Measurements from ENCODE around the gene ZBTB45. TPM values are rescaled to one million over a fixed set of nuclear protein-coding genes. Genes with fewer than 3 reads are reported as not detected.

ZBTB45 gene
- total RNA-seq, 2 experiments from 2014 or later = 15.8 to 17.4 TPM

DNA sequence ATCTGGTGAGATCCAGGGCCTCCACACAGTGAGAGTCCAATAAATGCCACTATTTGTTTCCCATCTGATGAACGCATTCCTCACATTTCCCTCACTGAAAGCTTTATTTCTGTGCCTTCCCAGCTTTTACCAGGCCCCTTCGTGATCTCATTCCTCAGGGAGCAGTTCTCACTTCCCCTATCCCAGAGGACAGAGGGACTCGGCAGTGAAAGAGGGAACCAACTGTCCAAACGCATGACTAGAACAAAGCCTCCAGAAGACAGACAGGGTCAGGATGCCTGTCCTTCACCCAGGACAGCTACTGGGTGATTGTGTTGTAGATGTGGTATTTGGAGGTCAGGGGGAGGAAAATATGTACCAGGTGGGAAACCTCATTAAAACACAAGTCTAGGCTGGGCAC, 2.0 kb upstream of the ZBTB45 start:
- POLR2A ChIA-PET = interaction anchor here (1.0 to 4.2 kb wide), 4 partner anchors 24 to 58 kb away, joined by 3 to 30 read pairs (median 11); partner anchors contain the start of gene ZNF446
- no peaks in the 10 kb centered on the region for H3K9me3 Mint-ChIP-seq
- no peak overlapping the region for H3K27ac Mint-ChIP-seq
- CTCF ChIA-PET = interaction anchor here (1.0 to 3.0 kb wide), 3 partner anchors 8 to 58 kb away, joined by 5 to 49 read pairs (median 14); partner anchors contain the start of gene TRIM28
- H3K4me3 Mint-ChIP-seq = no peak overlapping the region
- H3K4me1 Mint-ChIP-seq = peaks cover 31% of the 10 kb centered on the region
- peaks cover 16% of the 10 kb centered on the region for H3K36me3 Mint-ChIP-seq (ENCODE audit: low read depth)
- H3K27me3 Mint-ChIP-seq = no peaks in the 10 kb centered on the region
- no peak for DNase-seq

DNA sequence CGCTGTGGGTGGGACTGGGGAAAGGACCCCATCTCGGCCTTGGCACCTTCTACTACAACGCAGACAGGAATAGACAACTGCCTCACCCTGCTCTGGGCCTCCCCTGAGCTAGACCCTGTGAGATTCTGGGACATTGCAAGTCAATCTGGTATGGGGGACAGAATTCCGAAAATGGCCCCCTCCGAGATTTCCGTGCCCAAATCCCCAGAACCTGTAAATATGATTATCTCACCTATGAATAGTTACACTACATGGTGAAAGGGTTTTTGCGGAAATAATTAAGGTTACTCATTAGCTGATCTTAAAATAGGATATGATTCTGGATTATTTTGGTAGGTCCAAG, 618 bp upstream of the ZBTB45 start:
- ChIA-PET CTCF (interaction anchor here (0.6 to 3.0 kb wide), 43 partner anchors 9 to 518 kb away, joined by 3 to 49 read pairs (median 4); partner anchors contain the start of genes CHMP2A, TRIM28, UBE2M and ZNF132), POLR2A (interaction anchor here (0.7 to 4.2 kb wide), 29 partner anchors 8 to 839 kb away, joined by 3 to 57 read pairs (median 5); partner anchors contain the start of genes CHMP2A, ERVK3-1, MZF1 and RPS5)
- H3K4me3 Mint-ChIP-seq = peak overlapping the region; percentile 94
- no peaks in the 10 kb centered on the region for H3K27me3 Mint-ChIP-seq
- H3K36me3 Mint-ChIP-seq (ENCODE audit: low read depth) = peaks cover 27% of the 10 kb centered on the region
- peaks cover 42% of the 10 kb centered on the region for H3K4me1 Mint-ChIP-seq
- no peaks in the 10 kb centered on the region for H3K9me3 Mint-ChIP-seq
- DNase-seq = no peak
- H3K27ac Mint-ChIP-seq = peak overlapping the region; percentile 99

DNA sequence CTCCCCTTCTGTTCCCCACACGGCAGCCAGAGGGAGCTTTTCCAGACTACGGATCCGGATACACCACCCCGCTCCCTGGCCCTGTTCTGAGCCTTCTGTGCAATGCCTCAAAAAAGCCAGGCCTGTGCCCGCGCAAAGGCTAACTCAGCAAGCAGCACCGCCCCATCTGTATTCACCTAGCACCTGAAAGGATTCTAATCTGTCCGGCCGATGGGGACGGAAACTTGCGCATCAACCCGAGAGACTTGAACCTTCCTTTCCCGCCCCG, 589 bp downstream of the ZBTB45 start:
- peak overlapping the region; percentile 99 for H3K27ac Mint-ChIP-seq
- peaks cover 31% of the 10 kb centered on the region for H3K36me3 Mint-ChIP-seq (ENCODE audit: low read depth)

DNA sequence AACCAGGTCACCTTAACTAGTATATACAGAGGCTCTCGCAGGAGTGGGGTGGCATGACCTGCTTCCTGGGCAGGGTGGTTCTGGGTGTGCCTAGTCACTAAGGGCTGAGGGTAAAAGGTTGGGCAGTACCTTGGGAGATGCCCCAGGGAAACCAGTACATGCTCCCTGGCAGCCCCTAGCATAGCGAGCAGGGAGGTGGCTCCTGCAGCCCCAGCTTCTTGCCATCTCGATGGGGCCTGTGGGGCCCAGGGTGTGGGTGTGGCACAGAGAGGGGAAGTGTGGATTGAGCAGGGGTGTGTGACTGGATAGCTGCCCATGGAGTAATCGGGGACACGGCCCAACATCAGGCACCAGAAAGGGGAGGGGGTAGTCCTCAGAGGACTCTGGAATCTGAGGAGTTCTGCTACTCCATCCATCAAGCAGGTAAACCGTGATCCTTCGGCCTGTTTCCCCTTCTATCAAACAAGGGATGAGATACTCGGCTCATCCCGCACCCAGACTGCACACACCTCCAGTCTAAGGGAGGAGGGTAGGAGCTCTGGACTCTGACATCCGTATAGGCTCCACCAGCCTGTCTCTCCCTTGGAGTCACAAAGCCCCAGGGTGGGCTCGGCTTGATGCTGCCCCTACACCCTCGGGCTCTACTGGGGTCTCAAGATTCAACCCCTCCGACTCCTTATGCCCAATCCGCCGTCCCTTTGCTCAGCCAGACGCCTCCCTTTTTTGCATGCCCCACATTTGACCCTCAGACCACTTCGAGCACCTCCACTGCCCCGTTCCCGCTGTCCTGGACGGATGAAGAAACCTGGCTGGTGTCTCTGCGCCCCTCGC, 1.1 kb downstream of the ZBTB45 start:
- H3K27me3 Mint-ChIP-seq = no peaks in the 10 kb centered on the region
- no peaks in the 10 kb centered on the region for H3K9me3 Mint-ChIP-seq
- CTCF ChIA-PET = interaction anchor here (0.6 to 3.0 kb wide), 21 partner anchors 14 to 336 kb away, joined by 3 to 49 read pairs (median 6); partner anchors contain the start of genes CHMP2A, UBE2M and ZNF274
- DNase-seq = no peak
- H3K4me3 Mint-ChIP-seq = peak overlapping the region; percentile 94
- H3K27ac Mint-ChIP-seq = peak overlapping the region; percentile 99
- POLR2A ChIA-PET = interaction anchor here (0.9 to 4.2 kb wide), 19 partner anchors 10 to 365 kb away, joined by 3 to 57 read pairs (median 5); partner anchors contain the start of genes CHMP2A, MZF1, RPS5 and TRIM28
- peaks cover 57% of the 10 kb centered on the region for H3K4me1 Mint-ChIP-seq
- H3K36me3 Mint-ChIP-seq (ENCODE audit: low read depth) = peaks cover 31% of the 10 kb centered on the region

More for the DNA sequence above, 589 bp downstream of the ZBTB45 start:
- peaks cover 51% of the 10 kb centered on the region for H3K4me1 Mint-ChIP-seq
- ChIA-PET POLR2A (interaction anchor here (0.9 to 4.2 kb wide), 20 partner anchors 9 to 365 kb away, joined by 3 to 57 read pairs (median 4); partner anchors contain the start of genes CHMP2A, MZF1, RPS5 and TRIM28), CTCF (interaction anchor here (0.7 to 3.0 kb wide), 19 partner anchors 14 to 336 kb away, joined by 3 to 49 read pairs (median 6); partner anchors contain the start of genes CHMP2A, UBE2M and ZNF274)
- H3K9me3 Mint-ChIP-seq = no peaks in the 10 kb centered on the region
- DNase-seq = peak; percentile 60
- H3K4me3 Mint-ChIP-seq = peak overlapping the region; percentile 94
- no peaks in the 10 kb centered on the region for H3K27me3 Mint-ChIP-seq

DNA sequence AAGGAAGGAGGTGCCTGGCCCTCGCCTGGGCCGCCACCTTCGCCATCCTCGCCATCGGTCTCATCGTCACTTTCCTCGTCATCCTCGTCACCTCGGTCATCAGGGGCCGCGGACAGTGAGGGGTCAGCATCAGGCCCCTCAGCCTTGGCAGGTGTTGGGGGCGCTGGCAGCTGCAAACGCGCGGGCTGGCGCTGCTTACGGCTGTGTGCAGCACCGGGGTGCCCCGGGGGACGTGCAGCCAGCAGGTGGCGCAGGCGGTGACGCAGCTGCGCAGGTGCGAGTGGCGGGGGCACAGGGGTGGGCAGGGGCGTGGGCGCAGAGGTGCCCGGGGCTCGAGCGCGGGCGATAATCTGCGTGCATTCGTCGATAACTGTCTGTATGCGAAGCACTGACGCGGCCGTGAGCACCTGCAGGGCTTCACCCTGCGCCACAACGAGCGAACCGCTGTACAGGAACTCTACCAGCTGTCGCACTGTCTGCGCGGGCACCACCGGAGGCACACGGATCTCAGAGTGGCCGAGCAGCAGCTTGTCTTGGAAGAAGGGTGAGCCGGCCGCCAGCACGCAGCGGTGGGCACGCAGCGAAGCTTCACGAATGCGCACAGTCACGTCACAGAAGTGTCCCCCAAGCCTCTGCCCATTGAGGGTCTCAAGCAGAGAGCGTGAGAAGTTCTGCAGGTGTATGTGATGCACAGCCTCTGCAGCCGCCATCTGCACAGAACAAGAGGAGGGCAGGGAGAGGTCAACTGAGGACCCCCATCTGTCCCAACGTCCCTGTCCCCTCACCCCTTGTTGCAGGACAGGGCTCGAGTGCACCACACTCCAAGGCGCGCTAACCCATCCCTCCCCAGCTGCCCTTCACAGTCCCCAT, 2.4 kb downstream of the ZBTB45 start:
- Mint-ChIP-seq H3K36me3 (ENCODE audit: low read depth) (peaks cover 31% of the 10 kb centered on the region), H3K27me3 (no peaks in the 10 kb centered on the region), H3K4me3 (peak overlapping the region; percentile 21), H3K9me3 (no peaks in the 10 kb centered on the region), H3K27ac (peak overlapping the region; percentile 26), H3K4me1 (peaks cover 60% of the 10 kb centered on the region)
- ChIA-PET POLR2A (interaction anchor here (3.3 to 4.2 kb wide), 5 partner anchors 28 to 63 kb away, joined by 19 to 57 read pairs (median 43); partner anchors contain the start of genes CHMP2A, TRIM28 and UBE2M), CTCF (interaction anchor here (1.2 kb wide), 2 partner anchors 63 to 64 kb away, joined by 3 read pairs; no protein-coding TSS in a partner anchor)
- no peak for DNase-seq

DNA sequence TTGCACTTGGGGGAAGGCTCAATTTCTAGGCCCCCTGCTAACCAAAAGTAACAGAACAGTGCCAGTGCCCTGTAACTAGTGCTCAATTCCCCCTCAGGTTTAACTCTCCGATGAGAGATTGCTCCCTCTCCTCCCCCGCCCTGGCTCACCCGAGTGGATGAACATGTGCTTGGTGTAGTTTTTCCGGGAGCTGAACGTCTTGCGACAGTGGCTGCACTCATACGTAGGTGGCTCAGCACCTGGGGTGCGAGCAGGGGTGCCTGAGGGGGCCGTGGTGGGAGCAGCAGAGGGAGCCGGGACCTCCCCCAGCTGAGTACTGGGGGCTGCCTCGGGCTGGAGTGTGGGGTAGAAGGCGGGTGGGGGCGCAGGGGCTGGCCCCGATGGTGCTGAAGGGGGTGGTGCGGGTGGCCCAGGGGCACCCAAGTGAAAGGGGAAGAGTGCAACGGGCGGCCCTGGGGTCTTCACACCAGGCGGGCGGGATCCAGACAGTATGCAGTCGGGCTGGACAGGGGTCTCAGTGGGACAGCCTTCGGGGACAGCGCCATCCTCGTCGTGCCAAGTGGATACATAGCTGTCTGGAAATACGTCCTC, 3.3 kb downstream of the ZBTB45 start:
- ChIA-PET POLR2A (no interaction called here), CTCF (interaction anchor here (1.2 kb wide), 1 partner anchor 65 kb away, joined by 3 read pairs; no protein-coding TSS in a partner anchor)
- Mint-ChIP-seq H3K36me3 (ENCODE audit: low read depth) (peaks cover 31% of the 10 kb centered on the region), H3K9me3 (no peaks in the 10 kb centered on the region), H3K4me3 (no peak overlapping the region), H3K4me1 (peaks cover 57% of the 10 kb centered on the region), H3K27ac (peak overlapping the region; percentile 59), H3K27me3 (no peaks in the 10 kb centered on the region)
- no peak for DNase-seq

DNA sequence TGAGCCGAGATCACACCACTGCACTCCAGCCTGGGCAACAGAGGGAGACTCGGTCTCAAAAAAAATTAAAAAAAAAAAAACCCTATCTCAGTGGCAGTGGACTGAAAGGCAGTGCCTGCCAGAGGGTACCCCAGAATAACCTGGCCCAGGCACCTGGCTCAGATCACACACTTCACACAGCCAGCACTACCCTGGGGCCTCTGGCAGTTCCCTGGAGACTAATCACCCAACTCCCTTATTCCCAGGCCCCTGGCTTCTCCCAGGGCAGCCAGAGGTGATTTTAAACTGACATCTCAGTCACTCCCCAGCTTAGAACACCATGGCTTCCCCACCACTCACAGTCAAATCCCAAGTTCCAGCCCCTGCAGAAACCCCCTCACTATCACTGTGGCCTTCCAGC, 4.4 kb downstream of the ZBTB45 start:
- ChIA-PET POLR2A (interaction anchor here (1.2 to 2.5 kb wide), 3 partner anchors 16 to 60 kb away, joined by 3 to 13 read pairs (median 7); partner anchors contain the start of gene CHMP2A), CTCF (no interaction called here)
- no peaks in the 10 kb centered on the region for H3K27me3 Mint-ChIP-seq
- no peaks in the 10 kb centered on the region for H3K9me3 Mint-ChIP-seq
- DNase-seq = no peak
- H3K4me3 Mint-ChIP-seq = peak overlapping the region; percentile 28
- peaks cover 53% of the 10 kb centered on the region for H3K4me1 Mint-ChIP-seq
- H3K27ac Mint-ChIP-seq = peak overlapping the region; percentile 59
- H3K36me3 Mint-ChIP-seq (ENCODE audit: low read depth) = peaks cover 31% of the 10 kb centered on the region

DNA sequence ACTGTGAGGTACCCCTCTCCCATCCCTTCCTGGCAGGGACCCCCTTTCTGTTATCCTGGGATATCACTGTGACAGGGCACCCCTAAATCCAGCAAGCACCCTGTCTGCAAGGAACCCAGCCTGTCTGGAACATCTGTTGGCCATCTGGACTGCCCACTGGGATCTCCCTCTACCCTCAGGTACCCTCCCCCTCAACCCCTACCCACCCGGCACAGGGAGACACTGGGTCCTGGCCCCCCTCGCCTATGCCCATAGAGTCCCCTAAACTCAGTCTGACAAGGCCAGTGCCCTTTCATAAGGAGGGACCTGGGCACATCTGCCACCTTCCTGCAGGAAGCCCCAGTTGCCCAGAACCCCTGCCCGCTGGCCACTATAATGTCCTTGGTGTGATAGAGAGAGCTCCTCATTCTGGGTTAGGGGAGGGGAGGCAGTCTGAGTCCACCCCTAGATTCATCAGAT, 5.0 kb downstream of the ZBTB45 start:
- H3K27me3 Mint-ChIP-seq = no peaks in the 10 kb centered on the region
- CTCF ChIA-PET = interaction anchor here (0.6 to 2.1 kb wide), 34 partner anchors 7 to 1049 kb away, joined by 3 to 33 read pairs (median 3); partner anchors contain the start of genes CHMP2A, TRIM28, UBE2M and ZNF132
- H3K4me3 Mint-ChIP-seq = peak overlapping the region; percentile 80
- POLR2A ChIA-PET = interaction anchor here (1.0 to 2.5 kb wide), 10 partner anchors 15 to 331 kb away, joined by 3 to 13 read pairs (median 6); partner anchors contain the start of genes CHMP2A, TRIM28, UBE2M and ZNF274
- H3K4me1 Mint-ChIP-seq = peaks cover 48% of the 10 kb centered on the region
- peak overlapping the region; percentile 76 for H3K27ac Mint-ChIP-seq
- no peak for DNase-seq
- no peaks in the 10 kb centered on the region for H3K9me3 Mint-ChIP-seq
- peaks cover 30% of the 10 kb centered on the region for H3K36me3 Mint-ChIP-seq (ENCODE audit: low read depth)

DNA sequence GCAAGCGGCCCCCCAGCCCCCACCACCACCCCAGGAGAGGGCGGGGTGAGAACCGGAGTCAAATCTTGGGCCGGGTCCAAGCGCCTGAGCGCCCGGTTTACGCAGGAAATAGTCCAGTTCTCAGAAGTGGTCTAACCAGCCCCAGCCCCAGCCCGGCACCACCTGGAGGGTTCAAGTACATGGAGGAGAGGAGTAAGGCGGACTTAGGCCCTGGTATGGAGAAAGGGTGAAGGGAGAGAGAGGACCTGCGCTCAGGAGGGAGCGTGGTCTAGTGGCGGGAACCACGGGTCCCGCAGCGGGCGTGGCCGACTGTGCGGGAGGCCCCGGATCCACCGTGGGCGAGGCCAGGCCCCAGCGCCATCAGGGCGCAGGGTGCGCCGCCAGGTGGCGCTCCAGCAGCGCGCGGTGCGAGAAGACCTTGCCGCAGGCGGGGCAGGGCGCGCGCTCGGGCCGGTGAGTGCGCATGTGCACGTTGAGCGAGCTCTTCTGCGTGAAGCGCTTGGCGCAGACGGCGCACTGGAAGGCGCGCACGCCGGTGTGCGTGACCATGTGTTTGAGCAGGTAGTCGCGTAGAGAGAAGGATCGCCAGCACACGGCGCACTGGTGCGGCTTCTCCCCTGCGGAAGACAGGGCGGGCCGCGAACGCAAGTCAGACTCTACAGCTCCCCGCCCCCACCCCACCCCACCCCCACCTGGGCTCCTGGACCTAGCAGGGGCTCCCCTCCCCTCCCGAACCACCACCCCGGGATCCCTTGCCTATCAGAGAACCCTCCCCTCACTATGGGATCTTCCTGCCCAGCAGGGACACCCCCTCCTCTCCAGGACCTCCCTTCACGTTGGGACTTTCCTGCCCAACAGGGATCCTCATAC, 5.7 kb downstream of the ZBTB45 start:
- H3K9me3 Mint-ChIP-seq = no peaks in the 10 kb centered on the region
- no peaks in the 10 kb centered on the region for H3K27me3 Mint-ChIP-seq
- peak overlapping the region; percentile 84 for H3K27ac Mint-ChIP-seq
- peak; percentile 97 for DNase-seq
- POLR2A ChIA-PET = interaction anchor here (0.8 to 2.5 kb wide), 12 partner anchors 13 to 330 kb away, joined by 3 to 13 read pairs (median 5); partner anchors contain the start of genes CHMP2A, TRIM28, UBE2M and ZNF274
- peak overlapping the region; percentile 80 for H3K4me3 Mint-ChIP-seq
- CTCF ChIA-PET = interaction anchor here (0.6 to 2.1 kb wide), 35 partner anchors 8 to 1049 kb away, joined by 3 to 33 read pairs (median 3); partner anchors contain the start of genes CHMP2A, TRIM28, UBE2M and ZNF132
- H3K36me3 Mint-ChIP-seq (ENCODE audit: low read depth) = peaks cover 23% of the 10 kb centered on the region
- H3K4me1 Mint-ChIP-seq = peaks cover 46% of the 10 kb centered on the region

DNA sequence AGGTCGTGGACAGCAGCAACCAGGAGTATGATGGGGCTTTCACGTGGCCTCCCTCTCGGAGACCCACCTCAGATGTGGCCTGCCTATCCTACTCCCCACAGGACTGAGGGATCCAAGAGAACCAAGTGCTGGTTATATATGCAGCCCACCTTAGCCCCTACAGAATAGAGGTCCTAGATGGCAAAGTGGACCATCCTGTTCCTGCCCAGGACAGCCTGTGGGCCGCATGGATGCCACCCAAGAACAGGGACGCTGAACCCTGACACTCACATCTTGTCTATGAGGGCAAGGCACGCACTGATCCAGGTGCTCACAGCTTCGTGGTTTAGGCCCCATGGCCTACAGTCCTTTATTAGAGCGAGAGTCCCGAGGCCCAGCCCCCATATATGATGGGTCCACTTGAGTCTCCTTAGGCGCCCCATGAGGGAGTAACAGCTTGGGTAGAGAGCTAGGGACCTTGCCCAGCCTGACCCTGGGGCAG, 6.4 kb downstream of the ZBTB45 start:
- Mint-ChIP-seq H3K27me3 (no peaks in the 10 kb centered on the region), H3K27ac (peak overlapping the region; percentile 84), H3K4me3 (peak overlapping the region; percentile 80), H3K4me1 (peaks cover 40% of the 10 kb centered on the region), H3K9me3 (no peaks in the 10 kb centered on the region), H3K36me3 (ENCODE audit: low read depth) (peaks cover 18% of the 10 kb centered on the region)
- ChIA-PET POLR2A (interaction anchor here (0.8 to 2.5 kb wide), 12 partner anchors 12 to 330 kb away, joined by 3 to 13 read pairs (median 5); partner anchors contain the start of genes CHMP2A, TRIM28, UBE2M and ZNF274), CTCF (interaction anchor here (1.0 to 2.1 kb wide), 18 partner anchors 10 to 134 kb away, joined by 3 to 33 read pairs (median 4); partner anchors contain the start of genes CHMP2A and UBE2M)
- DNase-seq = no peak

Measured in activated CD4-positive, alpha-beta memory T cell treated with anti-CD3 and anti-CD28 coated beads, Interleukin-2, amount 10 ng/mL, durations not matched to agents 7 days and 5 days (primary cell).